Ishikawa (cell line): ENCODE data around the gene CRTAC1.

Experiments
- CEBPB ChIP-seq: IDR thresholded peaks from 2 replicates; pipeline ENCODE4 v1.6.1; 2012
- CREB1 ChIP-seq: IDR thresholded peaks from 2 replicates; pipeline ENCODE4 v1.6.1; 2012; ENCODE audit warnings: low read depth
- EP300 ChIP-seq: IDR thresholded peaks from 2 replicates; pipeline ENCODE4 v1.6.1; 2012; ENCODE audit warnings: borderline replicate concordance
- MAX ChIP-seq: IDR thresholded peaks from 2 replicates; pipeline ENCODE4 v1.6.1; 2012
- RAD21 ChIP-seq: IDR thresholded peaks from 2 replicates; pipeline ENCODE4 v1.6.1; 2012; ENCODE audit warnings: low read depth
- TAF1 ChIP-seq: IDR thresholded peaks from 2 replicates; pipeline ENCODE4 v1.6.1; 2012; ENCODE audit warnings: low read depth, mild to moderate bottlenecking
- TCF12 ChIP-seq: IDR thresholded peaks from 2 replicates; pipeline ENCODE4 v1.6.1; 2012; ENCODE audit warnings: low read depth
- TEAD4 ChIP-seq: IDR thresholded peaks from 2 replicates; pipeline ENCODE4 v1.6.1; 2012
- ZBTB7A ChIP-seq: IDR thresholded peaks from 2 replicates; pipeline ENCODE4 v1.6.1; 2012; ENCODE audit warnings: low read depth
- TF ChIP-seq, protein P1 (sequence below): IDR thresholded peaks from 2 replicates; pipeline ENCODE4 v1.6.1; 2012; ENCODE audit warnings: low read depth, mild to moderate bottlenecking

DNA sequence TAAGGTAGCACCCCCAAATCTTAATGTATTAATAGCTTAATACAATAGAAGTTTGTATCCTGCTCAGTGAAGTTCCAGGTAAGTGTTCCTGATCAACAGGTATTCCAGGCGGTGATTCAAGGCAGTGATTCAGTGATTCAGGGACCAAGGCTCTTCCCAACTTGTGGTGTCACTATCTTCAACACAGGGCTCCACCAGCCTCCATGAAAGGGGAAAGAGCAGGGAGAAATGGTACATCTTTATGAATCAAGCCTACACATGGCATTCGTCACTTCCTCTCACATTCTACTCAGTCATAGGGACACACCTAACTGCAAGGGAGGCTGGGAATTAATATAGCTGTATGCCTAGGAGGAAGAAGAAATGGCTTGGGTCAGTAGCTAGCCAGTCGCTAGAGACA lies 175.7 kb downstream of the CRTAC1 start:
- TF ChIP-seq CEBPB (no peak), EP300 (no peak), MAX (no peak), RAD21 (no peak), CREB1 (no peak), TAF1 (no peak), TEAD4 (no peak), ZBTB7A (no peak), TCF12 (no peak)
- TF ChIP-seq, protein P1, sequence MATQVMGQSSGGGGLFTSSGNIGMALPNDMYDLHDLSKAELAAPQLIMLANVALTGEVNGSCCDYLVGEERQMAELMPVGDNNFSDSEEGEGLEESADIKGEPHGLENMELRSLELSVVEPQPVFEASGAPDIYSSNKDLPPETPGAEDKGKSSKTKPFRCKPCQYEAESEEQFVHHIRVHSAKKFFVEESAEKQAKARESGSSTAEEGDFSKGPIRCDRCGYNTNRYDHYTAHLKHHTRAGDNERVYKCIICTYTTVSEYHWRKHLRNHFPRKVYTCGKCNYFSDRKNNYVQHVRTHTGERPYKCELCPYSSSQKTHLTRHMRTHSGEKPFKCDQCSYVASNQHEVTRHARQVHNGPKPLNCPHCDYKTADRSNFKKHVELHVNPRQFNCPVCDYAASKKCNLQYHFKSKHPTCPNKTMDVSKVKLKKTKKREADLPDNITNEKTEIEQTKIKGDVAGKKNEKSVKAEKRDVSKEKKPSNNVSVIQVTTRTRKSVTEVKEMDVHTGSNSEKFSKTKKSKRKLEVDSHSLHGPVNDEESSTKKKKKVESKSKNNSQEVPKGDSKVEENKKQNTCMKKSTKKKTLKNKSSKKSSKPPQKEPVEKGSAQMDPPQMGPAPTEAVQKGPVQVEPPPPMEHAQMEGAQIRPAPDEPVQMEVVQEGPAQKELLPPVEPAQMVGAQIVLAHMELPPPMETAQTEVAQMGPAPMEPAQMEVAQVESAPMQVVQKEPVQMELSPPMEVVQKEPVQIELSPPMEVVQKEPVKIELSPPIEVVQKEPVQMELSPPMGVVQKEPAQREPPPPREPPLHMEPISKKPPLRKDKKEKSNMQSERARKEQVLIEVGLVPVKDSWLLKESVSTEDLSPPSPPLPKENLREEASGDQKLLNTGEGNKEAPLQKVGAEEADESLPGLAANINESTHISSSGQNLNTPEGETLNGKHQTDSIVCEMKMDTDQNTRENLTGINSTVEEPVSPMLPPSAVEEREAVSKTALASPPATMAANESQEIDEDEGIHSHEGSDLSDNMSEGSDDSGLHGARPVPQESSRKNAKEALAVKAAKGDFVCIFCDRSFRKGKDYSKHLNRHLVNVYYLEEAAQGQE, result no peak
